Subcutaneous abdominal adipose tissue (tissue), 5 donors: Measurements from ENCODE around the gene MRPL58.
A peak's percentile ranks its signal among the peaks of the same experiment; 100 is the strongest.

ENCODE experiments used
- H3K27ac ChIP-seq: one replicate; pipeline ENCODE4 v1.7.0; 2013; ENCODE audit warnings: low read depth, mild to moderate bottlenecking, inconsistent platforms, low read length, moderate library complexity
- H3K27me3 ChIP-seq, 5 donors: one replicate each; pipeline ENCODE4 v1.7.0; 2013; ENCODE audit warnings: low read length in 5 of 5, inconsistent platforms in 1 of 5; ENCODE audit not compliant: control insufficient read depth in 5 of 5, insufficient read depth in 4 of 5
- H3K36me3 ChIP-seq, 5 donors: one replicate each; pipeline ENCODE4 v1.7.0; 2013; ENCODE audit warnings: low read length in 5 of 5; ENCODE audit not compliant: control insufficient read depth in 5 of 5, insufficient read depth in 5 of 5
- H3K4me1 ChIP-seq, 5 donors: one replicate each; pipeline ENCODE4 v1.7.0; 2013; ENCODE audit warnings: low read length in 5 of 5, mild to moderate bottlenecking in 3 of 5, moderate library complexity in 1 of 5; ENCODE audit not compliant: control insufficient read depth in 5 of 5, insufficient read depth in 5 of 5
- H3K4me3 ChIP-seq, 5 donors: one replicate each; pipeline ENCODE4 v1.7.0; 2013; ENCODE audit warnings: low read length in 5 of 5, low read depth in 1 of 5
- H3K9ac ChIP-seq, 5 donors: one replicate each; pipeline ENCODE4 v1.7.0; 2013; ENCODE audit warnings: low read length in 5 of 5, mild to moderate bottlenecking in 4 of 5, moderate library complexity in 3 of 5
- H3K9me3 ChIP-seq, 5 donors: one replicate each; pipeline ENCODE4 v1.7.0; 2013; ENCODE audit warnings: low read length in 5 of 5; ENCODE audit not compliant: control insufficient read depth in 5 of 5
- donor health status: healthy.
- donor health status: healthy.
- donor health status: healthy.
- donor health status: healthy.
- donor health status: healthy.

The MRPL58 gene

GRCh38 chr17:75059369-75060345 is 47.2 kb downstream of the MRPL58 start:
- H3K27ac ChIP-seq: peak overlapping the region; percentile 67
- H3K9me3 ChIP-seq: no peaks in the 10 kb centered on the region
- peak overlapping the region in 3 of 5 donors; percentile 21 to 37 (median 25) for H3K9ac ChIP-seq
- peaks cover 4 to 11% (median 7%) of the 10 kb centered on the region in 5 donors for H3K4me1 ChIP-seq
- no peak overlapping the region for H3K4me3 ChIP-seq
- H3K36me3 ChIP-seq: peaks cover 2 to 54% (median 48%) of the 10 kb centered on the region in 5 donors
- no peaks in the 10 kb centered on the region for H3K27me3 ChIP-seq

- H3K9me3 ChIP-seq: no peaks in the 10 kb centered on the region
- H3K4me1 ChIP-seq: peaks cover 4 to 11% (median 7%) of the 10 kb centered on the region in 5 donors
- H3K36me3 ChIP-seq: peaks cover 2 to 59% (median 55%) of the 10 kb centered on the region in 5 donors
- H3K9ac ChIP-seq: no peak overlapping the region
- H3K27ac ChIP-seq: peak overlapping the region; percentile 67
- H3K4me3 ChIP-seq: no peak overlapping the region
- no peaks in the 10 kb centered on the region for H3K27me3 ChIP-seq
Observed at GRCh38 chr17:75060434-75061054, 48.1 kb downstream of the MRPL58 start.

GRCh38 chr17:75061055-75061438 is 48.6 kb downstream of the MRPL58 start:
- no peak overlapping the region for H3K27ac ChIP-seq
- H3K27me3 ChIP-seq: no peaks in the 10 kb centered on the region
- peaks cover 4 to 11% (median 7%) of the 10 kb centered on the region in 5 donors for H3K4me1 ChIP-seq
- no peaks in the 10 kb centered on the region for H3K9me3 ChIP-seq
- no peak overlapping the region for H3K4me3 ChIP-seq
- no peak overlapping the region for H3K9ac ChIP-seq
- peaks cover 2 to 59% (median 52%) of the 10 kb centered on the region in 5 donors for H3K36me3 ChIP-seq

DNA sequence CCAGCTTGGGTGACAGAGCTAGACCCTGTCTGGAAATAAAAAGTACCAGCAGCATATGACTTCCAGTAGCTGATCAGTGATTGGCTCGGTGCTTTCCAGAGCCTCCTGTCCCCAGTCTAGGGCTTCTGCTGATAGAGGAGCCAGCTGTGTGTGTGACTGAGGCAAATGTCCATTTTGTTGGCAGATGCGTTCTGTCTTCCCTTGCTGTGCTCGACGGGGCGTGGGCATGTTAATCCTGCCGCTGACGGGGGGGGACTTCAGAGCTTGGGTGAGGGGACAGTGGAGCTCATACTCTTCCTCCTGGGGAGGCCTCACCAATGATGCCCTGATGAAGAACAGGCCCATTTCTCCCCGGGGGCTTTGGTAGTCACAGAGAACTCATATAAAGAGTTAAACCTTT is 49.1 kb downstream of the MRPL58 start:
- Histone ChIP-seq H3K27me3 (no peaks in the 10 kb centered on the region), H3K36me3 (peaks cover 2 to 59% (median 47%) of the 10 kb centered on the region in 5 donors), H3K27ac (no peak overlapping the region), H3K9ac (no peak overlapping the region), H3K4me1 (peaks cover 4 to 11% (median 7%) of the 10 kb centered on the region in 5 donors), H3K4me3 (no peak overlapping the region), H3K9me3 (no peaks in the 10 kb centered on the region)

DNA sequence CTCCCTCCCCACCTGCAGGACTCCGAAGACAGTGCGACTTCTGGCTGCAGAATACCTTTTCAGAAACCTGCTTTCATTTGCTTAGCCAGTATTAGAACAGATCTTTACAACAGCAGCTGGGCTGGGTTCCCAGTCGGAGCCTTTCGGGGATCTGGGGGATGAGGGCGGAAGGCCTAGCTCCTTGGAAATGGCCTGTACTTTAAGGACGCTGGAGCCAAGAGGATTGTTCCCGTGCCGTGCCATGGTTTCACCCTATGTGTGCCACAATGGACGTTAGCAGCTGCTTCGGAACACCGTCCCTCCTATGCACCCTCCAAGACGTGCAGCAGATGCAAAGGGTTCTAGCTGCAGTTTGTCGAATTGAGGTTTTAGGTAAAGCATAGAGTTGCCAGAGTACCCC is 50.7 kb downstream of the MRPL58 start:
- H3K9me3 ChIP-seq: no peaks in the 10 kb centered on the region
- peaks cover 2 to 59% (median 47%) of the 10 kb centered on the region in 5 donors for H3K36me3 ChIP-seq
- no peaks in the 10 kb centered on the region for H3K27me3 ChIP-seq
- peaks cover 4 to 11% (median 7%) of the 10 kb centered on the region in 5 donors for H3K4me1 ChIP-seq
- no peak overlapping the region for H3K27ac ChIP-seq
- no peak overlapping the region for H3K4me3 ChIP-seq
- H3K9ac ChIP-seq: no peak overlapping the region

GRCh38 chr17:75063626-75064025 is 51.2 kb downstream of the MRPL58 start:
- Histone ChIP-seq H3K27ac (no peak overlapping the region), H3K9me3 (no peaks in the 10 kb centered on the region), H3K4me3 (no peak overlapping the region), H3K27me3 (no peaks in the 10 kb centered on the region), H3K36me3 (peaks cover 2 to 59% (median 47%) of the 10 kb centered on the region in 5 donors), H3K9ac (no peak overlapping the region), H3K4me1 (peaks cover 4 to 11% (median 7%) of the 10 kb centered on the region in 5 donors)

DNA sequence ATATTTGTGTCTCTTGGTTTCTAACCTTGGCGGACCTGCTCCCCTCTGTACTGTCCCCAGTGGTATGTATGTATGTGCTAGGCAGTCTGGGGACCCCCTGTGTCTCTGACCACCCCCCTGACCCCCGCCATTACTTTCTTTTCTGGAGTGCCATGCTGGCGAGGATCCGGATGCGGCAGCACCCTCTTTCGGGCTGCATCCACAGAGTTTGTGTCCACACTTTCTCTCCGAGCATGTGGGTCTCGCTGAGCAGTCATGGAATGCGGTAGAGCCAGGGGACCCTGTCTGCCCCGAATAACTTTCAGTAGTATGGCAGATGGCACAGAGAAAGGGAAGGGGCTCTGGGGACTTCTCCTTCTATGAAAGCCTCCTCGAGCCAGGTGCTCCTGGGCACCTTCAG is 51.6 kb downstream of the MRPL58 start:
- H3K9ac ChIP-seq: no peak overlapping the region
- peaks cover 2 to 59% (median 47%) of the 10 kb centered on the region in 5 donors for H3K36me3 ChIP-seq
- H3K9me3 ChIP-seq: no peaks in the 10 kb centered on the region
- H3K27me3 ChIP-seq: no peaks in the 10 kb centered on the region
- H3K27ac ChIP-seq: no peak overlapping the region
- peaks cover 4 to 11% (median 7%) of the 10 kb centered on the region in 5 donors for H3K4me1 ChIP-seq
- H3K4me3 ChIP-seq: no peak overlapping the region

DNA sequence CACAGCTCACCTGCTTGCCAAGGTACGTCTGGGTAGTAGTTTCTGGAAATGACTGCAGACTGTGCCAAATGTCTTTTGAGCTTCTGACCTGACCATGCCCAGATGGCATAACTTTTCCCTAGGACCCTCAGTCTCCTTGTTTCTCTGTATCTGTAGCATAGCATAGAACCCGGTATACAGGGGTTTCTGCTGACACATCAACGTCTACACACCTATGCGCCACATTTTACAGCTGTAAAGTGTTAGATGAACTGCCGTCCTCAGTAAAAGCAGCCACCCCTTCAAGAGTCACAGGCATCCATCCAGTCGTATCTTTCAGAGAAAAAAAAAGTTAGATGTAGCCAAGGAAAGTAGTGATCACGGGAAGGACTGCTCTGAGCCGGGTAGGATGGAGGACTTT is 52.0 kb downstream of the MRPL58 start:
- no peaks in the 10 kb centered on the region for H3K27me3 ChIP-seq
- peaks cover 4 to 9% (median 5%) of the 10 kb centered on the region in 5 donors for H3K4me1 ChIP-seq
- no peak overlapping the region for H3K4me3 ChIP-seq
- H3K9me3 ChIP-seq: no peaks in the 10 kb centered on the region
- H3K27ac ChIP-seq: no peak overlapping the region
- peaks cover 2 to 57% (median 47%) of the 10 kb centered on the region in 5 donors for H3K36me3 ChIP-seq
- no peak overlapping the region for H3K9ac ChIP-seq

- Histone ChIP-seq H3K36me3 (peaks cover 2 to 52% (median 47%) of the 10 kb centered on the region in 5 donors), H3K4me1 (peaks cover 0 to 4% (median 0%) of the 10 kb centered on the region in 5 donors), H3K27me3 (no peaks in the 10 kb centered on the region), H3K9me3 (no peaks in the 10 kb centered on the region), H3K27ac (no peak overlapping the region), H3K4me3 (no peak overlapping the region), H3K9ac (no peak overlapping the region)
Observed at GRCh38 chr17:75064867-75065561, 52.5 kb downstream of the MRPL58 start.
